ENCODE results near the gene LHFPL2.

The LHFPL2 gene

GRCh38 chr5:78614816-78615215 is 33.8 kb downstream of the LHFPL2 start:
- no peak for DNase-seq

- no peak for DNase-seq
Measured at GRCh38 chr5:78613756-78614155, 34.8 kb downstream of the LHFPL2 start.

GRCh38 chr5:78613151-78613533 is 35.4 kb downstream of the LHFPL2 start:
- DNase-seq = no peak

GRCh38 chr5:78612227-78613150 is 36.1 kb downstream of the LHFPL2 start:
- DNase-seq = no peak

- no peak for DNase-seq
Measured at GRCh38 chr5:78611126-78611605, 37.4 kb downstream of the LHFPL2 start.

GRCh38 chr5:78610636-78611035 is 37.9 kb downstream of the LHFPL2 start:
- no peak for DNase-seq

GRCh38 chr5:78610163-78610583 is 38.4 kb downstream of the LHFPL2 start:
- DNase-seq = no peak

- DNase-seq = no peak
Measured at GRCh38 chr5:78607864-78608263, 40.7 kb downstream of the LHFPL2 start.

GRCh38 chr5:78606241-78606640 is 42.3 kb downstream of the LHFPL2 start:
- DNase-seq = no peak

GRCh38 chr5:78605611-78606010 is 43.0 kb downstream of the LHFPL2 start:
- no peak for DNase-seq

- no peak for DNase-seq
Measured at GRCh38 chr5:78604689-78605285, 43.8 kb downstream of the LHFPL2 start.

GRCh38 chr5:78603636-78604175 is 44.9 kb downstream of the LHFPL2 start:
- no peak for DNase-seq

- no peak for DNase-seq
Measured at GRCh38 chr5:78602400-78602799, 46.2 kb downstream of the LHFPL2 start.

- no peak for DNase-seq
Measured at GRCh38 chr5:78601559-78602314, 46.8 kb downstream of the LHFPL2 start.

- no peak for DNase-seq
Measured at GRCh38 chr5:78600687-78601414, 47.7 kb downstream of the LHFPL2 start.

GRCh38 chr5:78598973-78599372 is 49.6 kb downstream of the LHFPL2 start:
- DNase-seq = no peak

GRCh38 chr5:78597974-78598371 is 50.6 kb downstream of the LHFPL2 start:
- no peak for DNase-seq

GRCh38 chr5:78597068-78597973 is 51.3 kb downstream of the LHFPL2 start:
- DNase-seq = no peak

- no peak for DNase-seq
Measured at GRCh38 chr5:78595458-78595921, 53.1 kb downstream of the LHFPL2 start.

GRCh38 chr5:78594610-78595457 is 53.7 kb downstream of the LHFPL2 start:
- DNase-seq = no peak
